Measurements from ENCODE around the gene ATF2.

Gene ATF2

GRCh38 chr2:175027755-175028154, 140.2 kb downstream of the ATF2 start:
- Histone ChIP-seq H3K27ac (peak overlapping the region; percentile 79 to 96), H3K4me3 (no peak overlapping the region), H3K36me3 (no peaks in the 10 kb centered on the region), H3K9me3 (no peaks in the 10 kb centered on the region), H3K4me1 (peaks cover 0 to 42% (median 5%) of the 10 kb centered on the region in 4 donors), H3K27me3 (no peaks in the 10 kb centered on the region)
- intact Hi-C loops (cut with DNase I; ENCODE audit: low total_unique reads) = no loop called here
- TF ChIP-seq CTCF (IDR thresholded peaks at IDR 0.05) = no peak
- DNase-seq = no peak

GRCh38 chr2:175026385-175026784, 141.6 kb downstream of the ATF2 start:
- H3K27me3 ChIP-seq = no peaks in the 10 kb centered on the region
- peaks cover 0 to 42% (median 5%) of the 10 kb centered on the region in 4 donors for H3K4me1 ChIP-seq
- intact Hi-C loops (cut with DNase I; ENCODE audit: low total_unique reads) = no loop called here
- H3K36me3 ChIP-seq = no peaks in the 10 kb centered on the region
- no peak overlapping the region for H3K4me3 ChIP-seq
- peak overlapping the region in 1 of 2 donors; percentile 96 for H3K27ac ChIP-seq
- no peak for DNase-seq
- H3K9me3 ChIP-seq = no peaks in the 10 kb centered on the region
- TF ChIP-seq CTCF (IDR thresholded peaks at IDR 0.05) = no peak

DNA sequence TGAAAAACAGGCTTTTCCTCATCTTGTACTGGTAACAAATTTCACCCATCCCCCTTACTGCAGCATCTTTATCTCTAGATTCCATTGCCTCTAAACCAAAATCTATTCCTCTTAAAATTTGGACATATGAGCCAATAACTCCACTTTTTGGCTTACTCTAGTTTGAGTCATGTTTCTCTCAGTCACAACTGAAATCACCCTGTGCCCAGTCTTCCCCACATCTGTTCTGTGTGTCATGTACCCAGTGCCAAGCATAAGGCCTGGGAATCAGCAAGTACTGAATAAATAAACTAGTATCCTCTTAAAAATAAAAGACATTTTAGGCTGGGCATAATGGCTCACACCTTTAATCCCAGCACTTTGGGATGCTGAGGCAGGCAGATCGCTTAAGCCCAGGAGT, 142.1 kb downstream of the ATF2 start:
- no peaks in the 10 kb centered on the region for H3K9me3 ChIP-seq

DNA sequence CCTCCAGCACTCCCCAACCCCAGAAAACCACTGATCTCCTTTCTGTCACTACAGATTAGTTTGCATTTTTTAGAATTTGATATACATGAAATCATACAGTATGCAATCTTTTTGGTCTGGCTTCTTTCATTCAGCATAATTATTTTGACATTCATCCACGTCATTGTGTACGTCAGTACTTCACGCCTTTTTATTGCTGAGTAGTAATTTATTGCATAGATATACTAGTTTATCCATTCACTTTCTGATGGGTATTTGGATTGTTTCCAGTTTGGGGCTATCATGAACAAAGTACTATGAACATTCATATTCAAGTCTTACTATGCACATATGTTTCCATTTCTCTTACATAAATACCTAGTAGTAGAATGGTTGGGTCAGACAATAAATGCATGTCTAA, 142.8 kb downstream of the ATF2 start:
- DNase-seq = no peak
- Histone ChIP-seq H3K9me3 (no peaks in the 10 kb centered on the region), H3K36me3 (no peaks in the 10 kb centered on the region), H3K4me3 (no peak overlapping the region), H3K27me3 (no peaks in the 10 kb centered on the region), H3K27ac (peak overlapping the region in 1 of 2 donors; percentile 96), H3K4me1 (peaks cover 0 to 42% (median 5%) of the 10 kb centered on the region in 4 donors)
- intact Hi-C loops (cut with DNase I; ENCODE audit: low total_unique reads) = no loop called here
- TF ChIP-seq CTCF (IDR thresholded peaks at IDR 0.05) = no peak

More for the DNA sequence above, 142.1 kb downstream of the ATF2 start:
- no peaks in the 10 kb centered on the region for H3K36me3 ChIP-seq
- H3K27ac ChIP-seq = peak overlapping the region in 1 of 2 donors; percentile 96
- no peaks in the 10 kb centered on the region for H3K27me3 ChIP-seq
- peak in 1 of 2 donors; percentile 73 for DNase-seq
- TF ChIP-seq CTCF (IDR thresholded peaks at IDR 0.05) = no peak
- H3K4me1 ChIP-seq = peaks cover 0 to 42% (median 5%) of the 10 kb centered on the region in 4 donors
- intact Hi-C loops (cut with DNase I; ENCODE audit: low total_unique reads) = no loop called here
- H3K4me3 ChIP-seq = no peak overlapping the region

DNA sequence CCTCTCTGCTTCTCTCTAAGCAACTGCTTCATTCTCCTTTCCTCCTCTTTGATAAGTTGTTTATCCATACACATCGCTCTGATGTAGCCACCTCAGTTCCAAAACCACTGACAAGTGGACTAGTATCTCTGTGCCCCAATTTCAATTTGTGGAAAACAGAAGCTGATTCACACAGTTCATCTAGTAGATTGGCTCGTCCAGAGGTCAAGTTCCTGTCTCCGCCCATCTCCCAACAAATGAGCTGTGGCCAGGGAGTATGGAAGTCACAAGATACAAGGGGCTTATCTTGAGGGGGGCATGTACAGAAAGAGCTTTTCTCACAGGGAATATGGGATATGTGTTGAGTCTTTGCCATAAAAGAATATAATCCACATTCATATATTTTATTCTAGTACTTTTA, 145.1 kb downstream of the ATF2 start:
- Histone ChIP-seq H3K4me3 (no peak overlapping the region), H3K4me1 (peaks cover 0 to 24% (median 4%) of the 10 kb centered on the region in 4 donors), H3K27me3 (no peaks in the 10 kb centered on the region), H3K36me3 (no peaks in the 10 kb centered on the region), H3K27ac (no peak overlapping the region), H3K9me3 (no peaks in the 10 kb centered on the region)
- no peak for TF ChIP-seq CTCF (IDR thresholded peaks at IDR 0.05)
- intact Hi-C loops (cut with DNase I; ENCODE audit: low total_unique reads) = no loop called here
- DNase-seq = no peak

Data from tibial artery (tissue), 4 donors.